ENCODE results near the gene MMS19. TPM values are rescaled to one million over a fixed set of nuclear protein-coding genes. Genes with fewer than 3 reads are reported as not detected.
"Not testable (repeated sequence)": the region's sequence is repeated elsewhere in the genome, so short reads cannot be mapped to it uniquely, and the experiment has no call there.

MMS19 gene
- total and polyA plus RNA-seq, 10 of the 15 experiments (the other 5 are each of a cell fraction or from before 2014, with no cell fraction given) = 40.2 to 112 (median 69.0) TPM

GRCh38 chr10:97479939-97480338 lies 18.3 kb downstream of the MMS19 start:
- no peak overlapping the region for H3K9ac ChIP-seq (ENCODE audit: control insufficient read depth, insufficient read depth, low read length)
- TF ChIP-seq YY1 (IDR thresholded peaks at IDR 0.05; ENCODE audit: low read depth, low read length) (peak; percentile 40; the same call in 1 of the 2 replicates), GATAD2B (conservative IDR thresholded peaks at IDR 0.05; ENCODE audit: low read depth) (no peak), PKNOX1 (IDR thresholded peaks at IDR 0.05) (peak; percentile 44)
- in situ Hi-C loops (cut with MboI) = no loop called here
- no peak overlapping the region for H2AFZ ChIP-seq (ENCODE audit: control insufficient read depth, low read depth, low read length)
- no peak overlapping the region for H3K4me3 ChIP-seq
- WGBS (ENCODE audit: insufficient coverage, insufficient replicate concordance, low lambda C conversion rate, missing lambda C conversion rate) = 92% methylated on average over 9 of the region's 9 CpGs
- peaks cover 3% of the 10 kb centered on the region; the same call in 1 of the 2 replicates for H3K79me2 ChIP-seq (ENCODE audit: control insufficient read depth, insufficient read depth, low read length)
- H3K27ac ChIP-seq (ENCODE audit: control insufficient read depth, insufficient read depth) = no peak overlapping the region
- no peaks in the 10 kb centered on the region for H3K9me3 ChIP-seq (replicated peaks; ENCODE audit: control insufficient read depth, insufficient read depth, low read length)
- no peak overlapping the region for H3K4me2 ChIP-seq (ENCODE audit: control insufficient read depth, insufficient read depth)
- POLR2A ChIA-PET = no interaction called here
- DNase-seq (ENCODE audit: low read depth, low spot score) (no peak), FAIRE-seq (no peak), ATAC-seq (no peak)
- H4K20me1 ChIP-seq (ENCODE audit: control insufficient read depth, insufficient read depth) = no peaks in the 10 kb centered on the region
- H3K4me1 ChIP-seq (ENCODE audit: control insufficient read depth, insufficient read depth, low read length) = no peaks in the 10 kb centered on the region
- BruUV-seq (replicated peaks) = no TSS peak
- H3K36me3 ChIP-seq (ENCODE audit: control insufficient read depth in 2 of 2, insufficient read depth in 2 of 2, low read length in 1 of 2) = peaks cover 11 to 26% of the 10 kb centered on the region in 2 experiments
- intact Hi-C loops (cut with micrococcal nuclease; ENCODE audit: unreplicated experiment) = no loop called here
- no peaks in the 10 kb centered on the region for H3K27me3 ChIP-seq (replicated peaks in 1 of 2; ENCODE audit: control insufficient read depth in 2 of 2, insufficient read depth in 2 of 2, low read length in 1 of 2)
- RAD21 ChIA-PET (ENCODE audit: unreplicated experiment) = no interaction called here
- SMC1A ChIA-PET (ENCODE audit: uncharacterized antibody, unreplicated experiment) = no interaction called here
- CTCF ChIA-PET = no interaction called here

GRCh38 chr10:97479410-97479809 lies 18.8 kb downstream of the MMS19 start:
- ATAC-seq; FAIRE-seq; H3K4me1 ChIP-seq (ENCODE audit: control insufficient read depth, insufficient read depth, low read length); H3K27ac ChIP-seq (ENCODE audit: control insufficient read depth, insufficient read depth); H4K20me1 ChIP-seq (ENCODE audit: control insufficient read depth, insufficient read depth); POLR2A ChIA-PET; H3K27me3 ChIP-seq (replicated peaks in 1 of 2; ENCODE audit: control insufficient read depth in 2 of 2, insufficient read depth in 2 of 2, low read length in 1 of 2); H2AFZ ChIP-seq (ENCODE audit: control insufficient read depth, low read depth, low read length); DNase-seq (ENCODE audit: low read depth, low spot score); H3K4me3 ChIP-seq; BruUV-seq (replicated peaks); H3K9me3 ChIP-seq (replicated peaks; ENCODE audit: control insufficient read depth, insufficient read depth, low read length); intact Hi-C loops (cut with micrococcal nuclease; ENCODE audit: unreplicated experiment); CTCF ChIA-PET; RAD21 ChIA-PET (ENCODE audit: unreplicated experiment); SMC1A ChIA-PET (ENCODE audit: uncharacterized antibody, unreplicated experiment); H3K4me2 ChIP-seq (ENCODE audit: control insufficient read depth, insufficient read depth); H3K9ac ChIP-seq (ENCODE audit: control insufficient read depth, insufficient read depth, low read length); H3K79me2 ChIP-seq (ENCODE audit: control insufficient read depth, insufficient read depth, low read length); in situ Hi-C loops (cut with MboI): not testable (repeated sequence)
- WGBS (ENCODE audit: insufficient coverage, insufficient replicate concordance, low lambda C conversion rate, missing lambda C conversion rate) = 99% methylated on average over 4 of the region's 4 CpGs
- peaks cover 11 to 26% of the 10 kb centered on the region in 2 experiments for H3K36me3 ChIP-seq (ENCODE audit: control insufficient read depth in 2 of 2, insufficient read depth in 2 of 2, low read length in 1 of 2)
